ENCODE measurements around the gene ADORA2A.

GRCh38 chr22:24418786-24419474 is 8.5 kb upstream of the ADORA2A start:
- TF ChIP-seq POLR2AphosphoS5 (IDR thresholded peaks at IDR 0.05; ENCODE audit: low read depth, low read length) (no peak), SIN3A (IDR thresholded peaks at IDR 0.05; ENCODE audit: borderline replicate concordance, insufficient read depth, low read length) (no peak), FOXP2 (optimal IDR thresholded peaks at IDR 0.05; ENCODE audit: borderline replicate concordance, extremely low read depth, extremely low read length, insufficient read depth) (no peak)

Measured in PFSK-1 (cell line).